SKM-1 (cell line): ENCODE measurements around the gene KCTD7.
"Not testable (repeated sequence)": the region's sequence is repeated elsewhere in the genome, so short reads cannot be mapped to it uniquely, and the experiment has no call there.

ENCODE experiments used
- DNase-seq: peaks from one replicate; lab custom pipeline; 2025; ENCODE audit not compliant: unreplicated experiment; lab: John Stamatoyannopoulos, UW

KCTD7 gene

DNA sequence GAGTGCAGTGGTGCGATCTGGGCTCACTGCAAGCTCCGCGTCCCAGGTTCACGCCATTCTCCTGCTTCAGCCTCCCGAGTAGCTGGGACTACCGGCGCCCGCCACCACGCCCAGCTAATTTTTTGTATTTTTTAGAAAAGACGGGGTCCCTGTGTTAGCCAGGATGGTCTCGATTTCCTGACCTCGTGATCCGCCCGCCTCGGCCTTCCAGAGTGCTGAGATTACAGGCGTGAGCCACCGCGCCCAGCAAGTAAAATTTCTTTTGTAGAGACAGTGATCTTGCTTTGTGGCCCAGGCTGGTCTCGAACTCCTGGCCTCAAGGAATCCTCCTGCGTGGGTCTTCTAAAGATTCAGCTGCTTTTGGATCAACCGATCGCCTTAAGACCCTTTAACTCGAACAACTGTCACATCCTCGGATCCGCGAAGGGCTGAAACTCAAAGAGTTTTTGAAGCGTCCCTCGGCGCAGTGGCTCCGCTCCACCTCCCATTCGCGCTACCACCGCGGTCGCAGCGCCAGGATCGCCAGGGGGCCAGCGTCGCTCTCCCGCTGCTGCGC is 25.1 kb downstream of the KCTD7 start:
- not testable (repeated sequence) for DNase-seq

DNA sequence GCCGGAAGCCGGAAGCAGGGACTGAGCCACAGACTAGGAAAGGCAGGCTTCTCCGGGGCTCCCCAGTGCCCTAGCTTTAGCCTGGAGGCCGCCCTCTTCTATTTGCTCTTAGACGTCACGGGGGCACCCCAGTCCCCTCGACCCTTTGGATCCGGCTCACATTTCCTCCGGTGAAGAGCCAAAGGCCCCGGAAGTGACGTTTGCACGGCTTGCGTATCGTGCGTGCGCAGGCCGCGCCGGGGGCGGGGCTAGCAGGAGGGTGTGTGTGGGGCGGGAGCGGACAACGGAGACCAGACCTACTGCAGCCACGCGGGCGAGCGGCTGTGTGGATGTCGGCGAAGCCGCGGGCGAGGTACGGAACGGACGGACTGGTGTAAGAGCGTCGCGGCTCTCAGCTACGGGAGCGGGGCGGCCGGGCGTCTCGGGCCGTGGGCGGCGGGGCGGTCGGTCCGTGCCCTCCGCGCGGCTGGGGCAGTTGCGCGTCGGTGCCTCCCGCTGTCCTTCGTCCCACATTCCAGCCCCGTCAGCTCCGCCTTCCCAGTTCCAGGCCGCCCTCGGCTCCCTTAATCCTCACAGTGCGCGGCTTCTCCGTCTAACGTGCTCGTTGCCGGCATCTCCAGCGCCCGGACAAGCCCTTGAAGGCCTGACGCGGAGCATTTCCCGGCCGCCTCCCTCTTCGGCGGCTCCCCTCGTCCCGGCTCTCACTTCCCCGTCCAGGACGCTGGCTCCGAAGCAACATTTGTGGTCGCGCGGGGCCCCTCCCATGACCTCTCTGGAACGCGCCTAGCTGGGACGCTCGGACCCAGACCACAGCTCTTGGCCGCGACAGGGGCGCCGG is 25.8 kb downstream of the KCTD7 start:
- peak; percentile 97 for DNase-seq

DNA sequence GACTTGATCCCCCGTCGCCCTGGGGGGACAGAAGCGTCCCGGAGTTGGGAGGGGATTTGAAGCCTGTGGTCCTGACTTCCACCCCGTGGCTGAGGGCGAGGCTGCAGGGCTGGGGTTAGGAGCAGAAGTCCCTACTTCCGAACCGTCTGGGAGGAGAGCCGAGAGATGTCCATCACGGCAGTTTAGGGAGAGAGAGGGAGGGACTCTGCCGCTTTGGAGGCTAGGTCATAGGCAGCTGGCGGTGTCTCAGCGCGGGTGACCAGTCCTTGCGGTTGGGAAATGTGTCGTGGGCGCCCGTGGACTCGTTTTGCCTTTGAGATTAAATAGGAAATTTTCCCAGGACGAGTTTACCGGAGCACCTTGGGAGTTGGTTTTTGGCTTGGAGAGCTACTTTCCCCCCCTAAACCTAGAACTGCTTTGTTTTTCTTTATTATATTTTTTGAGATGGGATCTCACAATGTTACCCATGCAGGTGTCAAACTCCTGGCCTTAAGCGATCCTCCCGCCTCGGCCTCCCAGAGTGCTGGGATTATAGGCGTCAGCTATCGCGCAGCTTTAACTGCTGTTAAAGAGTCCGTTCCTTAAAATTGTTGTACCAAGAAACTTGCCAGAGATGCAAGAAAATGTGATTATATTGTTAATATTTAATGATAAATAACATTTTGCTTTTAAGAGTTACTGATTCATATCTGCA is 26.6 kb downstream of the KCTD7 start:
- DNase-seq, result not testable (repeated sequence)

DNA sequence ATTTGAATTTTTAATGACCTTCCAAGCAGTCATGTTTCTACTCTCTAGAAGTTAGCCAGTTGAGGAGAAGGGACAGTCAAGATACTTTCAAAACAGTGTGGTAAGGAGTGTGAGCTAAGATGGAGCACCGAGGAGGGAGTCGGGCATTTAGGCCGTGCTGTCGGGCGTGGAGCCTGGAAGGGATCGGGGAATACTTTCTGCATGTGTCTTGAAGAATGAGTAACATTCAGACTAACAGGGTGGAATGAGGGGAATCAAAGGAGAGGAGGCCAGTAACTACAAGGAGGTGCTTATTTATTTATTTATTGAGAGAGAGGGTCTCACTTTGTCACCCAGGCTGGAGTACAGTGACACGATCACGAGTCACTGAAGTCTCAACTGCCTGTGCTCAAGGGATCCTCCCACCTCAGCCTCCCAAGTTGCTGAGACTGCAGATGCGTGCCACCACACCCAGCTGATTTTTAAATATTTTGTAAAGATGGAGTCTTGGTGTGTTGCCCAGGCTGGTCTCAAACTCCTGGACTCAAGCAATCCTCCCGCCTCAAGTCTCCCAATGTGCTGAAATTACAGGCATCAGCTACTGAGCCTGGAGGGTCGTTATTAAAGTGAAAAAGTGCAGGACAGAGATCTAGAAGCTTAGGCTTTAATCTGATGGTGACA is 27.3 kb downstream of the KCTD7 start:
- not testable (repeated sequence) for DNase-seq

DNA sequence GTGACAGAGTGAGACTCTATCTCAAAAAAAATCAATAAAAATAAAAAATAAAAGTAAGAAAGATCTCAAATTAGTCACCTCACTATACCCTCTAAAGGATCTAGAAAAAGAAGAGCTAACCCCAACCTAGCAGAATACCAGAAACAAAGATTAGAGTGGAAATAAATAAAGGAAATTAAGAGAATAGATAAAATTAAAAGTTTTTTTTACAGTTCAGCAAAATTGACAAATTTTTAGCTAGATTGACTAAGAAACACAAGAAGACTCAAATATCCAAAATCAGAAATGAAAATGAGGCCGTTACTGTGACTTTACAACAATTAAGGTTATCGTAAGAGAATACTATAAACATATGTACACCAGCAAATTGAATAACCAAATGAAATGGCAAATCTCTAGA is 29.1 kb downstream of the KCTD7 start:
- no peak for DNase-seq

DNA sequence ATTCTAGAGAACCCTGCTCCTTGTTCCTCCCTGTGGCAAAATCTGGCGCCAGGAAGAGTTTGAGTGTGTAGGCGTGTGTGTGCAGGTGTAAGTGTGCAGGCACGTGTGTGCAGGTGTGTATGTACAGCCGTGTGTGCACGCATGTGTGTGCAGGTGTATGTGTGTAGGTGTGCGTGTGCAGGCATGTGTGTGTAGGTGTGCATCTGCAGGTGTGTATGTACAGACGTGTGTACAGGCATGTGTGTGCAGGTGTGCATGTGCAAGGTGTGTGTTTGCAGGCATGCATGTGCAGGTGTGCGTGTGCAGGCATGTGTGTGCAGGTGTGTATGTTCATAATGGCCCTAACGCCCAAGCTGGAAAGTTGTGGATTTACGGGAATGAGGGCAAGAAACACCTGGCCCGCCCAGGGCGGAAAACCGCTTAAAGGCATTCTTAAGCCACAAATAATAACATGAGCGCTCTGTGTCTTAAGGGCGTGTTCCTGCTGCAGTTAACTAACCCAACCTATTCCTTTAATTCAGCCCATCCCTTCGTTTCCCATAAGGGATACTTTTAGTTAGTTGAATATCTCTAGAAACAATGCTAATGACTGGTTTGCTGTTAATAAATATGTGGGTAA is 34.1 kb downstream of the KCTD7 start:
- DNase-seq, result no peak

DNA sequence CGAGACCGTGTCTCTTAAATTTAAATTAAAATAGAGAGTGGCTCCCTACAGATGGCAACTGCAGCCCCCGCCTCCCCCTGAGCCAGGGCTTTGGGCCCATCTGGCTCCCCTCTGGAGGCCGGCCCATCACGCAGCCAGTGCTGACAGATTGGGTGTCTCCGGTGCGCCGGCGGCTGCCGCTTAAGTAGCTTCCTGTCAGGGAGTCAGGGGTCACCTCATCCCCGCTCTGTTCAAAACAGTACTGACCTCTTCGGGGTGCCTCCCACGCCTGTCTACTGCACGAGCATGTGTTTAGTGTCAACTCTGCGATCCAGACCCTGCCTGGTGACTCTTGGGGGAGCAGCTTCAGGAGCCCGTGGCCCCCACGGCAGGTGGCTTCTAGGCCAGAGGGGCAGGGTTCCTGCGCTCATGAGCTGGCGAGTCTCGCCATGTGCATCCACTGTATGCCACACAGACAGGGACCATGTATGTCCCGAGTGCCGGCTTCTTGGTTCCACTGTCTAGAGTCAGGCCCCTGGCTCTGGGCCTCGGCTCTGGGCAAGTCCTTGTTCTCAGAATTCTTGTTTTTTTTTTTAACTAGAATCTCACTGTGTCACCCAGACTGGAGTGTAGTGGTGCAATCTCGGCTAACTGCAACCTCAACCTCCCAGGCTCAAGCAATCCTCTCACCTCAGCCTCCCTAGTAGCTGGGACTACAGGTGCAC is 36.1 kb downstream of the KCTD7 start:
- DNase-seq, result no peak

DNA sequence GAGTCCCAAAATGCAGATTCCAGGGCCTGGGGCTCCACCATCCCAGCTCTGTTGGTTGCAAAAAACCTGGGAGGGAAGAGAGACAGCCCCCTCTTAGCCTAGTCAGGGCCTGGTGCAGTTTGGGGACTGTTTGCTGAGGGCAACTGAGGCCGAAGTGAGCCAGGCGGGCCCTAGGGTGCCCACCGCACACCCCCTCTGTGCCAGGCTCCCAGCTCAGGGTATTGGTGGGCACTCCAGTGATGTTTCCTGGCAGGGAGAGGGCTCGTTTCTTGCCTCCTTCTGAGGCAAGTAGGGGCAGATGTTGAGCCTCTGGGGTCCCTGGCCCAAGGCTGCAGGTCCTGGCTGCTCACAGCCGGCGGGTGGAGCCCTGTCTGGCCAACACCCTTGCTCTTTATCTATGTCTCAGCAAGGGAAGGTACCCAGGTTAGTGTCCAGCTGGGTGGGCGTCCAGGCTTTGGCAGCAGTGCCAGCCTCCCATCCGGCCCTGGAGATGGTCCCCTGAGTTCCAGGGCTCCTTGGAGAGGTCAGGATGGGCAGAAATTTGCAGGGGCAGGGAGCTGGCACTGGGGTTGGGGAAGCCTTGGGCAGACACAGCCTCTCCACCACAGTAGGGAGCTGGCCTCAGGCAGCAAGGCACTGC is 37.8 kb downstream of the KCTD7 start:
- DNase-seq, result no peak

DNA sequence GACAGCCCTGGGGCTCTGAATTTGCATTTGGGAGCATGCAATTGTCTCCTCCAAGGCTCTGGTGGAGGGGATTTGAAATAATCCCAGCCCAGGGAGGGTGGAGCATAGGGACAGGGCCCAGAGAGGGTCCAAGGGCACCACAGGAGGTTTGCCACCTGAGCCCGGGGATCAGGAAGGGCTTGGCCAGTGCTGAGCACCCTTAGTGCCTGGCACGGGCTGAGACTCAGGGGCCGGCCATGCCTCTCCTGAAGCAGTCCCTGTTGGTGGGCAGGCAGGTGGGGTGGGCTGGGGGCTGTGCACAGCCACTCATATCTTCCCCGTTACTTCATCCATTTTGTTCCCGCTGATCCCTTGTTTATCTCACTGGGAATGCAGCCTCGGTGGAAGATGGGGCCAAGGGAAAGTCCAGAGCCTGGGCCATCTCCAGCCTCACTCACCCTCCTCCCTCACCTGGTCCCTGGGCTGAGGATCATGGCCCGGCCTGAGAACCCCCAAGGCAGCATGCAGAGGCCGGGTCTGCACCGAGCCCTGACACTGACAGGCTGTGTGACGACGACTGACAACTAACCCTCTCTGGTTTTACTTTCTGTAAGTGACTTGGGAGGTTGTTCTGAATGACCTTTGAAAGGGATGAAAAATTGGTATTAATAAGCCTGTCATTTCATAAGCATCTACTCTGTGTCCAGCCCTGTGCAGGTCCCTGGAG is 38.5 kb downstream of the KCTD7 start:
- DNase-seq, result no peak

DNA sequence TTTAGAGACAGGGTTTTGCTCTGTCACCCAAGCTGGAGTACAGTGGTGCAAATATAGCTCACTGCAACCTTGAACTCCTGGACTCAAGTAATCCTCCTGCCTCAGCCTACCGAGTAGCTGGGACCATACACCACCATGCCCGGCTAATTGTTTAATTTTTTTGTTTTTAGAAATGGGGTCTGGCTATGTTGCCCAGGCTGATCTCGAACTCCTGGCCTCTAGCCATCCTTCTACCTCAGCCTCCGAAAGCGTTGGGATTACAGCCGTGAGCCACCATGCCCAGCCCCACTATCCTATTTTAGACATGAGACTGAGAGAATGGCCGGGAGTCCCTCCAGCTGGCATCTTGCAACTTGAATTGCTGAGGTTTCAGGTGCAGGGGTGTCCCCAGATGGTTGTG is 39.4 kb downstream of the KCTD7 start:
- DNase-seq, result no peak

DNA sequence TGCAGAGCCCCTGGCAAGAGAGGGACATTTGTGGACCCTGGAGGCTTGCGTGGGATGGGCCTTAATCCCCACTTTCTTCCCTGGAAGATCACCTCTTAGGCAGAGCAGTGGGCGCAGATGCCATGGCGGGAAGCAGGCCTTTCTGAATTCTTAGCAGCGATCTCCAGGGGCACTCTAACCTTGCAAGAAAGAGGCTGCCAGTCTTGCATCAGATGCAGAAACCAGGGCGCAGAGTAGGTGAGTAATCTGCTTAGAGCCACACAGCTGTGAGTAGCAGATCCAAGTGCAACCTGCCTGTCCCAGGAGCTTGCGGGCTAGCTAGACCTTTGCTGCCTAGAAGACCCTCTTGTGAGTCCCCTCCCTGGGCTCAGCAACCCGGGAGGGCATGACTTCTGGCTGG is 40.0 kb downstream of the KCTD7 start:
- DNase-seq, result no peak

DNA sequence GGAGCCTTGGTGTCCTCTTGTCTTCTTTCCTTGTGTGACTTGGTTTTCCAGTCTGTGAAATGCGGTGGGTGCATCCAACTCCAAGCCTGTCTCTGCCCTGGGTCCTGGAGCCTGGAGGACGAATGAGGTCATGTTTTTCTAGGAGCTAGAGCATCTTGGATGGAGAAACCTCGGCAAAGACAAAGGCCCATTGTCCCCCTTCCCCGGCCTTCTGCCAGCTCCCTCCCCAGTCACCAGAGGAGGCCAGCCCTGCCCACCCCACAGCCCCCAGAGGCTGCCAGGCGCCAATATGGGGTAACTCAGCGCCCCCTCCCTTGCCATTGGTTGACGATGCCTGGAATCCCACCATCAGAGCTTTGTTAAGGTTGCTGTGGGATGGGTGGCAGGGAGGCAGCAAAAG is 40.4 kb downstream of the KCTD7 start:
- DNase-seq, result no peak

DNA sequence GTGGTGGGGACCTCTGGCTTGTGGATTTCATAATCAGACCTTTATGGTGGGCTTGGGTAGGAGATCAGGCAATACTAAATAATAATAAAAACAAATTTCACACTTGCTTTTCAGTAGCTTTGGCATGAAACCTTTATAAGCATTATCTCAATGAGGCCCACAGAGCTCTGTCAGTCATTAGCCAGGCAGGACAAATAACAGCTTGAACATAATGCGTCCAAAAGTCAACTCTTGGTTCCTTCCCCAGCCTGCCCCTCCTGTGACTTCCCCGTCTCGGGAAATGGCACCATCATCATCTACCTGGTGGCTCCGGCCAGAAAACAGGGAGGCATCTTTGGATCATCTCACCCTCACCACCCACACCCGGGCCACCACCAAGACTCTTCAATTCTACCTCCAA is 40.8 kb downstream of the KCTD7 start:
- DNase-seq, result no peak

DNA sequence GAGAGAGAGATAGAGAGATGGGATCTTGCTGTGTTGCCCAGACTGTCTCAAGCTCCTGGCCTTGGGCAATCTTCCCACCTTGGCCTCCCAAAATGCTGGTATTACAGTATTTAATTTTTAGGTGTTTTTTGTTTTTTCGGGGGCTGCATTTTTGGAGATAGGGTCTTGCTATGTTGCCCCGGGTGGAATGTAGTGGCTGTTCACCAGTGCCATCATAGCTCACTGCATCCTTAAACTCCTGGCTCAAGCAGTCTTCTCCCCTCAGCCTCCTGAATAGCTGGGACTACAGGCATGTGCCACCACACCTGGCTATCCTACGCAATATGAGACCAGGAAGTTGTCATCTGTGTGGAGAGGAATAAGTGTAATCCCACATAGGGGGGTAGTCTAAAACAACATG is 42.4 kb downstream of the KCTD7 start:
- no peak for DNase-seq

DNA sequence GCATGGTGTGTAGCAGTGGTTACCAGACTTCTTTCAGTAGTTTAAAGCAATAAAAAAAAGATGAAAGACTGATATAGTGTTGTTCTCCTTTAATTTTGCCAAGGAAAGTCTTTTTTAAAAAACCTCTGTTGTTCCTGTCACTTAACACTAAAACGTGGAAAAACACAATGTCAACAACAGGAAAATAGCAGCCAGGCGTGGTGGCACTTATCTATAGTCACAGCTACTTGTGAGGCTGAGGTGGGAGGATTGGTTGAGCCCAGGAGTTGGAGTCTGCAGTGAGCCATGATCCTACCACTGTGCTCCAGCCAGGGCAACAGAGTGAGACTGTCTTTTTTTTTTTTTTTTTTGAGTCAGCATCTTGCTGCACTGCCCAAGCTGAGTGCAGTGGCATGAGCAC is 42.8 kb downstream of the KCTD7 start:
- not testable (repeated sequence) for DNase-seq

DNA sequence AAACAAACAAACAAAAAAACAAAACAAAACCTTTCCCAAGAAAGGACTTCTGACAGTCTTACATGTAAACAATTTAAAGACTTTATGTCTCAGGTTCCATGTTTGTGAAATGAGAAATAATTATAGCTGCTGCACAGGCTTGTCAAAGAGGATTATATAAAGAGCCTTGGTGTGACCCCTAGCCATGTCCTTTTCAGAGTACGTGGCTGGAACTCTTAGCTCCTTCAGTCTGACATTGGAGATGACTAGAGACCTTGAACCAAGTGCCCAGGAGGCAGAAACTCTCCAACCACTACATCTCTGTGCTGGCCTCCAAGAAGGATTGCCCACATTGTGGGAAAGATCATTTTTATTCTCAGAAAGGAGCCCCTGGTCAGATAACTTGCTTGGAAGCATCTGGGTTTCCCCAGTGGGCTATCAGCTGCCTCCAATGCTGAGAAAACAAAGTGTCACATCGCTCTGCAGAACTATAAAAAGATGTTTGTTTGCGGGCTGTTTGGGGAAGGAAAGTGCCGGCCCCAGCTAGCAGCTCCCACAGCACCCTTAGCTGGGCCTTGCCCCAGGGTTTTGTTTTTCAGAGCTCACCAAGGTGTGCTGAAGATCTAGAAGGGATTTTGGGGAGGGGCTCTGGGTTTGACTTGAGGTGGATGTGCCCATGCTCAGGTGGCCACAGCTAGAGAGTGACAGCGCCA is 43.9 kb downstream of the KCTD7 start:
- not testable (repeated sequence) for DNase-seq

DNA sequence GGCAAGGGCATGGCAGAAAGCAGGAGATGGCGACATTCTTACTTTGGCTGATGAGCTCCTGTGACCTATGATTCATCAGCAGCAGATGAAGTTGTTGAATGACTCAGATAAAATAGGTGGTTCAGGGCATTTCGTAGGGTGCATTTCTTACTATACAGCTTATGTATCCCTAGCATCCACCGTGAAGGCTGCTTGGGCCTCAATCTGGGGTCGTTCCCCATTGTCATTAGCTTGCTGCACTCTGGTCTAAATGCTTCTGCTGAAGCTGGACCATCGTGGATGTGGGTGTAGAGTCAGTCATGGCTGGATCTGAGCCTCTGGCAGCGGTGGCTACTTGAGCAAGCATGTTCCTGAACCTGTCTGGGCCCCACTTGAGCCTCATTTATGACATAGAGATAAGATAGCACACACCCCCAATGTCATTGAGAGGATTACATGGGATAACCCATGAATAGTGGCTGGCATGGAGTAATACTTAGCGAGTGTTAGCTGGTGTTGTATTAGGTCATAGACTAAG is 44.5 kb downstream of the KCTD7 start:
- not testable (repeated sequence) for DNase-seq

DNA sequence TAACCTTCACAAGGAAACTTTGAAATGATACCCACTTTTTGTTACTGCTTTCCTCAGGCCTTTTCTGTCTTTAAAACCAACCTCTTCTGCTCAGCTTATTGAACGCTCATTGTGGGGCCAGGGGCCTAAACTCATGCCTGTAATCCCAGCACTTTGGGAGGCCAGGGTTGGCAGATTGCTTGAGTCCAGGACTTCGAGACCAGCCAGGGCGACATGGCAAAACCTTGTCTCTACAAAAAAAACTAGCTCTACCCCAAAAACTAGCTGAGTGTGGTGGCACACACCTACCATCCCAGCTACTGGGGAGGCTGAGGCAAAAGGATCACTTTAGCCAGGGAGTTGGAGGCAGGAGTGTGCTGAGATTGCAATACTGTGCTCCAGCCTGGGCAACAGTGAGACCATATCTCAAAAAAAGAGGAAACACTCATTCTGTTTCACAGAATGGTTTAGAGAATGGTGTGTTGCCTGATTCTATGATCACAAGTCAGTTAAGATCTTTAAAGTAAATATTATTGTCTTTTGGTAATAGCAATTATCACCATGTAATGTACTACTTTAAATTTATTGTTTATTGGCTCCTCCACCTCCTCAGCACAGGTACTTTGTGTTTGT is 51.1 kb downstream of the KCTD7 start:
- DNase-seq, result no peak
